ENCODE data around the gene SLC25A26. TPM values are rescaled to one million over a fixed set of nuclear protein-coding genes. Genes with fewer than 3 reads are reported as not detected.

The SLC25A26 gene
- polyA plus RNA-seq, 3 donors: 22.0 to 27.3 (median 25.9) TPM

DNA sequence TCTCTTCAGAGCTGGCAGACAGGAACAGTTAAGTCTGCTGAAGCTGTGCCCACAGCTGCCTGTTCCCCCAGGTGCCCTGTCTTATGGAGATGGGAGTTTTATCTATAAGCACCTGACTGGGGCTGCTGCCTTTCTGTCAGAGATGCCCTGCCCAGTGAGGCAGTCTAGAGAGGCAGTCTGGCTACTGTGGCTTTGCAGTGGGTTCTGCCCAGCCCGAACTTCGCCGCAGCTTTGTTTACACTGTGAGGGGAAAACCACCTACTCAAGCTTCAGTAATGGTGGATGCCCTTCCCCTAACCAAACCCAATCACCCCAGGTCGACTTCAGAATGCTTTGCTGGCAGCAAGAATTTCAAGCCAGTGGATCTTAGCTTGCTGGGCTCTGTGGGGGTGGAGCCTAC lies 91.2 kb downstream of the SLC25A26 start:
- no peak for DNase-seq

DNA sequence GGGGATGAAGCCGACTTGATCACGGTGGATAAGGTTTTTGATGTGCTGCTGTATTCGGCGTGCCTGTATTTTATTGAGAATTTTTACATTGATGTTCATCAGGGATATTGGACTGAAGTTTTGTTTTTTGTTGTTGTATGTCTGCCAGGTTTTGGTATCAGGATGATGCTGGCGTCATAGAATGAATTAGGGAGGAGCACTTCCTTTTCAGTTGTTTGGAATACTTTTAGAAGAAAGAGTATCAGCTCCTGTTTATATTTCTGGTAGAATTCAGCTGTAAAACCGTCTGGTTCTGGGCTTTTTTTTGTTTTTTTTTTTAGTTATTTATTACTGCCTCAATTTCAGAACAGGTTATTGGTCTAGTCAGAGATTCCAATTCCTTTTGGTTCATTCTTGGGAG lies 93.7 kb downstream of the SLC25A26 start:
- DNase-seq: no peak

DNA sequence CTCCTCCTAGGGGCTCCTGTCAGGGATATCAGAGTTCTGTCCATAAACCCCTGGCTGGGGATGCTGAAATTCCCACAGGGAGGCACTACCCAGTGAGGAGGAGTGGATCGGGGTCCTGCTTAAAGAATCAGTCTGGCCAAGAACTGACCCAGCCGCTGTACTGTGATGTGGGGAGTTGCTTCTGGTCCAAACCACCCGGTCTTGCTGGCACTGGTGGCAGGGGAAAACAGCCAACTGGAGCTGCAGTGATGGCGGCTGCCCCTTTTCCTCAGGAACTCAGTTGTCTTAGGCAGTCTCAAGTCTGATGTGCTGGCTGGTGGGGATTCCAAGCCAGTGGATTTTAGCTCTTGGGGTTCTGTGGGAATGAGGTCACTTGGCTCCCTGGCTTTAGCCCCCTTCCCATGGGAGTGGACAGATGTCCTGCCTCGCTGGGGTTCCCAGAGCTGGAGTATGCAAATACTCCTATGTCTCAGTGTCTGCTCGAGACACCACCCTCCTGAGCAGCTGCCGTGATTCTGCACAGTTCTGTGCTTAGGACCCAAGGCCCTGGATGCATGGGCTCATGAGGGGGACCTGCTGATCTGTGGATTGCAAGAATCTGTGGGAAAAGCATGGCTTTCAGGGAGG lies 97.1 kb downstream of the SLC25A26 start:
- no peak for DNase-seq

DNA sequence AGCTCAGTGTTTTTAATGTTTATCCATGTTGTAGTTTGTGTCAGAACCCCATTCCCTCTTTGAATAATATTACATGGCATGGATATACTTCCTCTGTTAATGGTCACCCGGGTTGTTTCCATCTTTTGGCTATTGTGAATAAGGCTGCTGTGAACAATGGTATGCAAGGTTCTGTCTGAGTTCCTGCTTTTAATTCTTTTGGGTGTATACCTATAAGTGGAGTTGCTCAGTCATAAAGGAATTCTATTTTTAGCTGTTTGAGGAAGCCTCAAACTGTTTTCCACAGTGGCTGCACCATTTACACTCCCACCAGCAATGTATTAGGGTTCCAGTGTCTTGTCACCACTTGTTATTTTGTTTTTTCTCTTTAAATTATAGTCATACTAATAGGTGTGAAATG lies 99.6 kb downstream of the SLC25A26 start:
- no peak for DNase-seq

DNA sequence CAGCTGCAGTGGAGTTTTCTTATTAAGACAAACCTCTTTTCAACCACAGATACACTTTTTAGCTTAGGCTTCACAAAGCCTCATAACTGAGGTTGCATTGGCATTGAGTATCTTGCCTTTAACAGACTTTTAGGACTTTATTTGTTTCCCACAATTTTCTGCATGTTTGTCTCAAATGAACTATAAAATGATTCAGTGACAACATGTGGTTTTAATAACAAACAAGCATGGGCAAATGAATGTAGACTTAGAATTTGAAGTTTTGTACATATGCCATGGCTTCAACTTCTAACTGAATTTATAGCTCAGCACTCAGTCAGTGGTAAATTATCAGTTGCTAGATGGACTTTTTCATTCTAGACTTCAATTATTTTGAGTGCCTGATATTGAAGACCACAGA lies 101.6 kb downstream of the SLC25A26 start:
- DNase-seq: no peak

DNA sequence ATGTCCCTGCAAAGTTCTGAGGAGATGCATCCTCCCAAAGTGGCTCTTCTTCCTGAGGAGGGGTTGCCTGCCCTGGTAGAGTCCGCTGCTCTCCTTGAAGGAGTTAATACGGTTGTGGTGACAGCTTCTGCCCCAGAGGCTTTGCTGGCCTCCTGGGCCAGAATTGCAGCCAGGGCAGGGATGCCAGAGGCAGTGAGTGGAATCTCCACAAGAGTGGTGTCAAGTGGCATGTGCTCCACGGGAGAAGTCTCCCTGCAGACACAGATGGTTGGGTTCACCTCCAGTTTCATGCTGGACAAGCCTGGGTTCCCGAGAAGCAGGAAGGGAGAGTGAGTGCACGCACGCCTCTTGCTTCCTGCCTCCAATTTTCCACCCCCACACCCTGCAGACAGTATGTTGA lies 105.5 kb downstream of the SLC25A26 start:
- DNase-seq: no peak

DNA sequence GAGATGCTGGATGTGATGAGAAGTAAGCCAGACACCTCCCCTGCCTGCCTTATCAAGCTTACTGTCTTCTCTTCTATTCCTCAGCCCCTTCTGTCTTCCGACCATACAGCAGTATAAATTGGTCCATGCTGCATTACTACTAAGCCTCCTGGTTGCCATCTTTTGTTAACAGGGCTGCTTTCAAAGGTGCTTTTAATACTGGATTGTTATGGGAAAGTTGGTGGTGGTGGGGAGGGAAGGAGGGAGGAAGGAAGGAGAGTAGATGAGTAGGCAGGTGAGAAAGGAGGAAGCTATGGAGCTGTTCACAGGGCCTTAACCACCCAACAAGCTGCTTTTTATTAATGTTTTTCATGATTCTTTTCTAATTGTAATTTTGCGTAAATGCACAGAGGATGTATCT lies 114.9 kb downstream of the SLC25A26 start:
- DNase-seq: no peak

DNA sequence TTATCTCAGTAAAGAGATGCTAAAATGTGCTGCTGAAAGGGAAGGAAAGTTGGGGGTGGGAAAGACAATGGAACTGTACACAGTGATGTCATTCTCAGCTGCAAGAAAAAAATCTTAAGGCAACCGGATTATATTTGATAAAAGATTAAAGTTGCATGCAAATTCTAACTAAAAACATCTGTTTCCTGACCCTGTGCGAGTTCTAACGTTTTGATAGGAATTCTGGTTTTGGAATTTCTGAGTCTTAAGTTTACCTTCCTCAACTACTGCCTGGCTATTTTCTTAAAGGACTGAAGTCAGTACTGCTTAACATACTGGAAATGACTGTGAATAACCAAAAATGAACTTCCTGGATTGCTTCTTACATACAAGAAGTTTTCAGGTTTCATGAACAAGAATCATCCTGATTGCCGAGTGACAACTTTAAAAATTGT lies 115.5 kb downstream of the SLC25A26 start:
- no peak for DNase-seq

DNA sequence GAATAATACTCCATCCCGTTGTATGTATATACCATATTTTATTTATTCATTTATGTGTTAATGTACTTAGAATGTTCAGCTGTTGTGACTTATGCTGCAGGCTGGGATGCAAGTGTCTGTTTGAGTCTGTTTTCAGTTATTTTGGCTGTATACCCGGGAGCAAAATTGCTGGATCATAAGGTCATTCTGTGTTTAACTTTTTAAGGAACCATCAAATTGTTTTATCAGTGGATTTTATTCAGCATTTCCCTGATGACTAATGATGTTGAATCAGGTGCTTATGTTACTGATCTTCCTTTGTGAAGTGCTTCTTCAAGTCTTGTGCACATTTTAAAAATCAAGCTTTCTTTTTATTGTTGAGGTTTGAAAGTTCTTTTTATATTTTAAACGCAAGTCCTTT lies 118.1 kb downstream of the SLC25A26 start:
- DNase-seq: no peak

DNA sequence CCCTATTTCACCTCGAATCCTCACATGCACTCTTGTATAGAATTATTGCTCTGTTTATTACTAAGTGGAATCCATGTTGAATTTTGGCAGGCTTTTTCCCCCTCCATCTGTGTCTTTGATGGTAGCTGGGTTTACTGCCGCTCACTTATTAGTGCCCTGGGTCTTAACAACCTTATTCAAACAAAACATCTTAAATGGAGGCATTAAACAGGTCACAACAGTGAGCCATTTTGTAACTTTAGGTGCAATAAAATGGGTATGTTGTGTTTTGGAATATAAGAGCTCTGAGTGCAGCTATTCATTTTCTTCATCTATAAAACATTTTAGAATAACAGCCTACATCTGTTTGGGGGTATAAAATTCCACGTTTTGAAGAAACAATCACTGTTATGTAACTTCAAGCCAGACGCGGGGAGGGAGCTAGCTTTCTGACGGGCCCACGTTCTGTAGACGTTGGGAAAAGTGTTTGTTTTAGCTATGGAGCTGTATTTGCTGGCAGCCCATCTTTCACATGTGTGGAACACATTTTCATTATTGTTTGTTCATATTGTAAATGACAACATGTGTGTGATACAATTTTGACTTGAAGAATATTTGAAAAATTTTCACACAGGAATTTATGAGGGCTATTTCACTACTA lies 122.0 kb downstream of the SLC25A26 start:
- DNase-seq: no peak

DNA sequence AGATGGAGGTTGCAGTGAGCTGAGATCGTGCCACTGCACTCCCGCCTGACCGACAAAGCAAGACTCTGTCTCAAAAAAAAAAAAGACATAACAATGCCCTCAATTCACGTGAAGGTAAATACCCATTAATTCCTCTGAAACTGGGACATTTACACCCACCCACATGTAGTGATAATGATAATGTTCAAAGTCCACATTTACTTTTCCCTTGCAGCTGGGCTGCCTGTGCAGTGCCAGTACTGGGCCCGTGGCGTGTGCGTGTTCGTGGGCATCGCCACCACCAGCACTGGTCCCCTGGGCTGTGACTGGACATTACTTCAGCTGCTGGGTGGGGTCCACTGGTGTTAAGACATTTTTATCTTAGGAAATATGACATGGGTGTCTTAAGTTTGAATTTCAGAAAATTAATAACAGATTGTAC lies 123.6 kb downstream of the SLC25A26 start:
- DNase-seq: no peak

DNA sequence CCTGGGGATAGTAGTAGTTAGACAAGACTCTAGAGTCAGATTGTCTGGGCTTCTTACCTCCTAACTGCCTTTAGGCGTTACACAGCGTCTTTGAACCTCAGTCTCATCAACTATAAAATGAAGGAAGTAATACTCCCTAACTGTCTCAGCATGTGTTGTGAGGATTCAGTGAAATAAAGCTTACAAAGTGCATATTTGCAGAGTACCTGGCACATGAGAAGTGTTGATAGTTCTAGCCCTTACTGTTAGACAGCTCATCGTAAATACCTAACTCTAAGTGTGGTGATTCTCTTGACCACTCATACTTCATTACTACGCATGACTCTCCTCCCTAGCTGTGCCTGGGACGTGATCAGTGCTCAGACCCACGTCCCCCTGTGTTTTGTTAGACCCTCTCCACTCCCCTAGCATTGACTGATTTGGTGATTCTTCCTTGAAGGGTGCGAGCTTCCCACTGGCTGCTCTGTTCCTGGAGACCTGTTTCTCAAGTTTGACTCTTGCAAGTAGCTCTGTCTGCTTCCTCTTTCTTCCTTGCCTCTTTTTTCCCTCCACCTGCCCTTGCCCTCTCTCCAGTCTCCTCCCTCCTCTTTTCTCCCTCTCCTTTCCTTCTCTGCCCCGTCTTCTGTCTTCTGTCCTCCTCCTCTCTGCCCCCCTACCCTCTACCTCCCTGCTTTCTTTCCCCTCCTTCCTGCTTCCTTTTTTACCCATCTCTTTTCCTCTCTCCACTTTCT lies 124.2 kb downstream of the SLC25A26 start:
- no peak for DNase-seq

DNA sequence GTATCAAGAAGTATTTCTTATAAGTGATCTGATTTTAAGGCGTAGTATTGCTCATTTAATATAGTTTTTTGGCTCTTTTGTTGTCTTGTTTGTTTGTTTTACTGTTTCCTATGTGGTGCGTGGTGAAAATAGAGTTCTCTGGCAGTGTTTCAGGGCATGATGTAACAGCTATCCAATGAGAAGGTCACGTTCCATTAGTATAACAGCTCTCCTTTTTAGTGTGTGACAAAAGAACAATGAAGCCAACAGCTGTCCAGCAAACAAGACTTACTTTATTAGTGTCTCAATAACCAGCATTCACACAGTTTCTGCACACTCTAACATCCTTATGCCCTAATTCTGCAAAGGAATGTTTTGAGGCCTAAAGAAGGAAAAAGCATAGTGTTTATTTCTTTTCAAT lies 127.9 kb downstream of the SLC25A26 start:
- DNase-seq: no peak

DNA sequence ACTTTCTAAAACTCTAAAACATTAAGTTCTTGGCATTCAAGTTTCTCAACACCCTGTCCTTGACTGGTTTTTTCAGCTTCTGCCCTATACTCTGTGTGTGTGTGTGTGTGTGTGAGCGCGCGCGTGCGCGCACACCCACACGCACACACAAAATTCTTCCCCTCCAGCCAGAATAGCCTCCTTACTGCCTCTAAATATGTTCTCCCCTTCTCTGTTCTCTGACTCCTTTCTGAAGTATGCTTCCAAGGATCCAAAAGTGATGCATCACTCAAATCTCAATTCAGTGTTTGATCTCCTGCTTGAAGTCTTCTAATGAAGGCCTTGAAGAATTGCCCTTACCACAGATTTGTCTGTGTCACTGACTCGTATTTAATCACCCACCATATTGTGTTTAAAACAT lies 129.8 kb downstream of the SLC25A26 start:
- no peak for DNase-seq

DNA sequence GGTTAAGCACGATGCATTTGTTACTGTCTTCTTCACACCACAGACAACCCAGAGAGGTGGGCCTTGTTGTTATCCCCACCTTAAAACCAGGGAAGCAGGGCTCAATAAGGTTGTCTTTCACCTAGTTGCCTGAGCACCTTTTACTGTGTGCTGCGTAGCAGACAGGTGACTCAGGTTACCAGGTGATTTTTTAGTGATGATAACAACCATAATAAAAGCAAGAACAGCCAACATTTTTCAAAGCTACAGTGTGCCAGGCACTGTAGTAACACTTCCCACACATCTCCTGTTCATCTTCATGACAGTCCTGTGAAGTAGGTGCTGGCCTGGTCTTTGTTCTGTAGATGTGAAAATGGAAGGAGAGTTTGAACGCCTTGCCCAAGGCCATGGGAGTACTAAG lies 132.2 kb downstream of the SLC25A26 start:
- no peak for DNase-seq

DNA sequence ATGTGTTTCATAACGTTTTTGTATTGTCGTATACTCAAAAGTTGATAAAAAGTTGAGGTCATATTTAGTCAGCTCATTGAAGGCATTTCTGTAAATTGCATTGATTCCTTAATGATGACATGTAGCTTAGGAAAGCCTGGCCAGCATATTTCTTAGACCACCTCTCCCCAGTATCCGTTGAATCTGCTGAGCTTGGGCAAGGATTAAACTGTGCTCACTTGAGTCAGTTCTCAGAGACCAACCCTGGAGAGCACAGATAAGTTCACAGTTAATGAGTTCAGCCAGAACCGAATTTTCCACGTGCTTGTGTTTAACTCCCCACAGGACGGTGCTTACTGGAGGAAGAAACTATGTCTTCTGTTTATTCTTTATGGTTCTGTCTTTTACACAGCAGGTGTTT lies 132.7 kb downstream of the SLC25A26 start:
- DNase-seq: no peak

DNA sequence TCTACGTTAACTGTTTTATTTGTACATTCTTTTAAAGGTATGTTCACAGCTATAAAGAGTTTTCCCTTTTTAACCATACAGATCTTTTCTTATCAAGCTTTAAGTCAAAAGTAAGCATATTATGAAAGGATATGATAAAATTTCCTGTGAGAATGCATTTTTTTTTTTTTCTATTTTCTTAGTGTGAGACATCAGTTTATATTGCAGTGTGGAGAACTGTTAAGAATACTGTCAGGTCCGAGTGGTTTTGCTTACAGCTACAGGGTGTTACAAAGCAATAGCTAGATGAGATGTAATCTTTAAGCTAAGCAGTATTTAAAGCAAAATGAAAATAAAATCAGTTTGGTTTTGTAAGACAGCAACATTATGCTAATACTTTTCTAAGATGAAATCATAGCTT lies 133.2 kb downstream of the SLC25A26 start:
- DNase-seq: no peak

DNA sequence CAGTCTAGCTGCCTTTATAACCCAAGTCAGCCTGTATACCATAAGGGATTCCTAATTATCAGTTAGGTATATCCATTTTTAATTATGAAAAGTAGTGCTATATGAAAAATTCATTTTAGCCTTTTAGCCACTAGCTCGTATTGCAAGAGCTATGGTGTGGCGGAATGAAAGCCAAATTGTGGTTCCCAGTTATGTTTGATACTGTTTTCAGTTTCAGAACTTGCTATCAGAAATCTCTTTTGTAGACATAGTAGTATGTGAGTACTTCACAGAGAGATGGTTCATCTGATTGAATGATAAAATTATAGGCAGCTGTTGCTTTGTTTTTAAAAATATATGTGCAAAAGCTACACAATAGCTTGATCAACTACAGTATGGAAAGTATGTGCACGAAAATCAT lies 134.6 kb downstream of the SLC25A26 start:
- no peak for DNase-seq

DNA sequence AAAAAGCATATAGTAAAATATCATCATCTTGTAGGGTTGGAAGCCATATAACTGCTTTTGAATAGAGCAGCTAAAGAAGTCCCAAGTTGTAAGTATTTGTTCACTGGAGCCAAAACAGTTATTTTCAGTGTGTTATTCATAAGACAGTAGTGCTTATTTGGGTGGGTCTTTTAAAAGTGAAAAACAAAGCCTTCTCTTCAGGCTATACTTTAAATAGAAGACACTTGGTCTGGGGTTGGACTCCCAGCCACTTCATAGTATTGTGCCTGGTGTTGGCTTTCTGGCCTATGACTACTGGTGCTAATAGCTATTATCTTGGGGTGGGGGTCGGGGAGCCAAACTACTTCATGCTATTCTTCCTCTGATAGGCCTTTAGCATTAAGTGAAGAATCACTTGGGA lies 135.2 kb downstream of the SLC25A26 start:
- DNase-seq: no peak

DNA sequence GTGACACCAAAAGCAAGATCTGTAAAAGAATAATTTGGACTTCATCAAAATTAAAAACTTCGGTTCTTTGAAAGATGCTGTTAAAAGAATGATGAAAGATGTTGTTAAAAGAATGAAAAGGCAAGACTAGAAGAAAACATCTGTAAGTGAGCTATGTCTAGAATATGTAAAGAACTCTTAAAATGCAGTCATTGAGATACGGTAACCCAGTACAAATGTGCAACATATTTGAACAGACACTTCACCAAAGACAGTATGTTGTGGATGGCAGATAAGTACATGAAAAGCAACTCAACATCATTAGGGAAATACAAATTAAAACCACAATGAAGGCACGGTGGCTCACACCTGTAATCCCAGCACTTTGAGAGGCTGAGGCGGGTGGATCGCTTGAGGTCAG lies 140.6 kb downstream of the SLC25A26 start:
- no peak for DNase-seq

DNA sequence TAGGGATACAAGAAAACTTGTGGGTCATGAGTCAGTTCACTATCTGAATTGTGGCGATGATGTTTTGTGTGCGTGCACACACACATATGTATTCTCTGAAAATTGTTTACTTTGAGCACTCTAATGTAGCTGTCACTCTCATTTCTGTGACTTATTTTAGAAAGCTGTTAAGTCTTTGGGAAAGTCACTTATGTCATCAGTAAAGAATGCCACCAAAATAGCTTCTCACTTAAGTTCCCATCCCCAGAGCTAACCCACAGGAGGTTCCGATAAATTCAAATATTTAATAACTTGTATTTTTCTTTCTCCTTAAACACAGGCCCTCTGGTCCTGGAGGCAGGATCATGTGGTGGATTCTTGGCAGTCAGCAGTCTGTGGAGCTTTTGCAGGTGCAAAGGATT lies 141.7 kb downstream of the SLC25A26 start:
- DNase-seq: no peak

DNA sequence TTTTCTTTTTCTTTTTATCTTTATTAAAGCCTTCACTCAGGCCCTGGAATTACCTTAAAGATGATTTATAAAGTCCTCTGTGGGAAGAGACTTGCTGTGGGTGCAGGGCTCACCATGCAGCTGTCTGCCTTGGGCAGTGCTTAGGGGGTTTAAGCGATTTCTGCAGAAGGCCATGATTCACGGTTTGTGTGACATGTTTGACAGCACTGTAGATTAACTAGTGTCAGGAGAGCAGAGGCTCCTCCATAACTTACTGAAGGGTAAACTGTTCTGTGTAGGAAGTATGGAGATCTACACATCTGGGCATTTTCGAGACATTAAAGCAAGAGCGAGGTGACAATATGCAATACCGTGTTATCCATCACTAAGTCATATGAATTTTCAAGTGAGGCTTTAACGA lies 142.3 kb downstream of the SLC25A26 start:
- DNase-seq: no peak

DNA sequence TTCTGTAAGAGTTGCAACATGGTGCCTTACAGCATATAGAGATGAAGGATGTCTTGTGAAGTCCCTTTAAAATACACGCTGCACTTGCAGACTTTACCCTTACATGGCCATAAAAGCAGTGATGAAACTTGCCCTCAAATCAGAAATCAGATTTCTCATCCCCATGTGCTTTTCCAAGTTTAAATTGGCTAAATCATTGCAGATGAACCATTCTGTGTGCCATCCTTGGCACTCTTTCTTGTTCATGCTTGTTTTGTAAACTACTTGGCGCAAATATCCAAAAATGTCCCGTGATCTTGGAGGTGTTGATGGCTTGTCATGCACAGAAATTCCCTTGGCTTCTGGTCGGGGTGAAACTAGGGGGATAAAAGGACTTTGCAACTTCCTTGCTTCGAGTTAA lies 144.3 kb downstream of the SLC25A26 start:
- no peak for DNase-seq

DNA sequence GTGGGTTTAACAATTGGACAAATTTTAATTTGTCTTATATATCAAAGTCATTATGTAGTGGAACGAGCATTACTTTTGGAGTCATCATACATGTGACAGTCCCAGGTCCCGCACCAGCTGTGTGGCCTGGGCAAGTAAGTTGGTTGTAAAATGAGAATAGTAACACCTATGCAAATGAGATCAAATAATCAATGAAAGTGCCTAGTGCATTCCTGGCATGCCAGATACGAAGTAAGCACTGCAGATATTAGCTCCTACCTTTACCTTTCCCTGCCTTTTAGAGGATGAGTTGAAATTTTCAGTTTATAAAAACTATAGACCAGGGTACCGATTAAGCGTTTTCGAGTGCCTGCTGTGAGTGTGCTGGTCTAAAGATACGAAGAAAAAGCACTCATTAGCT lies 145.9 kb downstream of the SLC25A26 start:
- DNase-seq: no peak

All from renal pelvis (tissue), 4 donors.